Measurements from ENCODE around the gene RPS21.

Gene RPS21

GRCh38 chr20:62433658-62434497 is 47.0 kb downstream of the RPS21 start:
- intact Hi-C loops (cut with DNase I), result no loop called here
- peak in 3 of 10 donors; percentile 18 to 34 (median 22) for DNase-seq

DNA sequence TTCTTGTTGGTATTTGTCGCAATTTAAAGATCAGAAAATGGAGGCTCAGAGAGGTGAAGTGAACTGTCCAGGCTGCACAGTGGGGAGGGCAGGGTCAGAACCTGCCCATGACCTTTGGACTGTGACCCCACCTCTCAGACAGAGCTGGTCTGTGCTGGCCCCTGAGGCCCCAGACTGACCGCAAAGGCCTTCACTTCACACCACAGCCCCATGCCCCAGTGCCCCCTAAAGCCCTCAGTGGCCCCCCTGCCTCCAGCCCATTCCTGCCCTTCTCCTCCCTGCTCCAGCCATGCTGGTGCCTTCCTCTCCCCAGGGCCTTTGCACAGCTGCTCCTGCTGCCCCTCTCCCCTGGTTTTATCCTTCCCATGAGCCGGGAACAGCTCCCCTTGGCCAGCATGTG is 49.8 kb downstream of the RPS21 start:
- intact Hi-C loops (cut with DNase I), result no loop called here
- no peak for DNase-seq

GRCh38 chr20:62437496-62437895 is 50.6 kb downstream of the RPS21 start:
- intact Hi-C loops (cut with DNase I), result no loop called here
- no peak for DNase-seq

- no peak for DNase-seq
- intact Hi-C loops (cut with DNase I), result no loop called here
These were observed 51.0 kb downstream of the RPS21 start for GRCh38 chr20:62437927-62438326.

Measured in posterior cingulate gyrus (tissue), 11 donors.